Panc1 (cell line): Measurements from ENCODE around the gene DLG2. TPM values are rescaled to one million over a fixed set of nuclear protein-coding genes. Genes with fewer than 3 reads are reported as not detected.

Experiments
- ATAC-seq: fragments of 200-7000 bp; cut with Tn5 transposase; 2 replicates; pipeline ENCODE4 v1.9.1; 2020; ENCODE audit warnings: mild to moderate bottlenecking, moderate library complexity
- BruUV-seq: library from RNA; stranded (reverse); fragments of 400-500 nt; replicated peaks from 2 replicates; lab custom pipeline; 2021; lab: Mats Ljungman, UMichigan
- CTCF ChIA-PET: fragments of 300-600 bp; sonication (Branson Sonifier 250); formaldehyde crosslinking; loops from one replicate; lab custom pipeline; 2022; ENCODE audit warnings: antibody characterized with exemption; lab: Charles Lee
- POLR2A ChIA-PET: fragments of 300-600 bp; sonication (Branson Sonifier 250); formaldehyde crosslinking; loops from one replicate; lab custom pipeline; 2022; ENCODE audit warnings: antibody characterized with exemption; lab: Charles Lee
- DNase-seq: peaks from one replicate; pipeline ENCODE4 v3.0.0-alpha.2; 2010; ENCODE audit warnings: low read depth, low spot score
- H3K27ac ChIP-seq: 2 replicates; pipeline ENCODE4 v1.5.1; 2011; ENCODE audit warnings: mild to moderate bottlenecking, low read length, inconsistent platforms
- H3K27me3 ChIP-seq: fragments of 200-500 bp; sonication (Bioruptor generic); 2 replicates; pipeline ENCODE4 v1.6.0; 2014; ENCODE audit warnings: low read length, inconsistent platforms; ENCODE audit not compliant: control insufficient read depth, insufficient read depth
- H3K36me3 ChIP-seq: fragments of 200-500 bp; sonication (Bioruptor generic); 2 replicates; pipeline ENCODE4 v1.5.1; 2014; ENCODE audit warnings: inconsistent platforms, mild to moderate bottlenecking, low read length, moderate library complexity; ENCODE audit not compliant: control insufficient read depth, insufficient read depth
- H3K4me1 ChIP-seq: 2 replicates; pipeline ENCODE4 v1.5.1; 2011; ENCODE audit warnings: inconsistent platforms, mild to moderate bottlenecking, low read length, moderate library complexity; ENCODE audit not compliant: control insufficient read depth, insufficient read depth
- H3K4me3 ChIP-seq, 2 experiments: 2 replicates each; pipeline ENCODE4 v1.5.1; 2011 to 2012; ENCODE audit warnings: low read depth in 2 of 2, low read length in 2 of 2, mild to moderate bottlenecking in 2 of 2, inconsistent platforms in 1 of 2, moderate library complexity in 1 of 2
- H3K9me3 ChIP-seq: fragments of 200-500 bp; sonication (Bioruptor generic); 2 replicates; pipeline ENCODE4 v1.5.1; 2014; ENCODE audit warnings: low read depth, mild to moderate bottlenecking, inconsistent platforms, low read length, moderate library complexity; ENCODE audit not compliant: control insufficient read depth, insufficient read depth
- POLR2AphosphoS5 ChIP-seq: IDR thresholded peaks from 2 replicates; pipeline ENCODE4 v1.6.1; 2012; ENCODE audit warnings: mild to moderate bottlenecking, low read depth, low read length, moderate library complexity
- SIN3A ChIP-seq: IDR thresholded peaks from 2 replicates; pipeline ENCODE4 v1.6.1; 2012; ENCODE audit warnings: low read depth, mild to moderate bottlenecking, low read length, moderate library complexity, borderline replicate concordance; ENCODE audit not compliant: insufficient read depth
- TCF7L2 ChIP-seq: IDR thresholded peaks from 2 replicates; pipeline ENCODE4 v1.6.1; 2011; ENCODE audit warnings: mild to moderate bottlenecking, low read depth, low read length, inconsistent platforms
- in situ Hi-C: cut with HindIII; loops from 2 replicates; pipeline ENCODE4 v1.10.0; 2016; ENCODE audit warnings: low sequenced_read_pairs, low pct_unique_long_range_greater_than_20kb
- intact Hi-C: fragments of 100-400 bp; cut with micrococcal nuclease; formaldehyde crosslinking; loops from one replicate; pipeline ENCODE4 v1.10.0; 2022; ENCODE audit not compliant: unreplicated experiment
- total RNA-seq: library from RNA; stranded (reverse); gene quantifications from one replicate; pipeline ENCODE4 v1.2.1, GENCODE V29; 2021; ENCODE audit not compliant: unreplicated experiment
- TF ChIP-seq, protein P1 (sequence below), 2 experiments: IDR thresholded peaks; 2 replicates each; pipeline ENCODE4 v1.6.1; 2011 to 2012; ENCODE audit warnings: low read depth in 2 of 2, control low read depth in 1 of 2, low read length in 1 of 2, mild to moderate bottlenecking in 1 of 2, moderate library complexity in 1 of 2; ENCODE audit not compliant: insufficient read depth in 1 of 2
- TF ChIP-seq, protein P2 (sequence below): fragments of 450-650 bp; IDR thresholded peaks from 2 replicates; pipeline ENCODE4 v1.5.1; 2017; ENCODE audit warnings: mild to moderate bottlenecking

DLG2 gene
- total RNA-seq, 1 experiment from 2014 or later: 4.2 TPM

GRCh38 chr11:83480811-83481210, 2146.3 kb downstream of the DLG2 start:
- Histone ChIP-seq H3K27ac (no peak overlapping the region), H3K27me3 (peaks cover 9% of the 10 kb centered on the region), H3K4me1 (no peaks in the 10 kb centered on the region), H3K36me3 (no peaks in the 10 kb centered on the region), H3K4me3 (no peak overlapping the region), H3K9me3 (no peaks in the 10 kb centered on the region)
- no peak for ATAC-seq
- intact Hi-C loops: no loop called here
- in situ Hi-C loops: no loop called here
- no peak for DNase-seq
- ChIA-PET POLR2A (no interaction called here), CTCF (no interaction called here)
- TF ChIP-seq SIN3A (no peak), TCF7L2 (no peak), POLR2AphosphoS5 (no peak)
- TF ChIP-seq, protein P1, sequence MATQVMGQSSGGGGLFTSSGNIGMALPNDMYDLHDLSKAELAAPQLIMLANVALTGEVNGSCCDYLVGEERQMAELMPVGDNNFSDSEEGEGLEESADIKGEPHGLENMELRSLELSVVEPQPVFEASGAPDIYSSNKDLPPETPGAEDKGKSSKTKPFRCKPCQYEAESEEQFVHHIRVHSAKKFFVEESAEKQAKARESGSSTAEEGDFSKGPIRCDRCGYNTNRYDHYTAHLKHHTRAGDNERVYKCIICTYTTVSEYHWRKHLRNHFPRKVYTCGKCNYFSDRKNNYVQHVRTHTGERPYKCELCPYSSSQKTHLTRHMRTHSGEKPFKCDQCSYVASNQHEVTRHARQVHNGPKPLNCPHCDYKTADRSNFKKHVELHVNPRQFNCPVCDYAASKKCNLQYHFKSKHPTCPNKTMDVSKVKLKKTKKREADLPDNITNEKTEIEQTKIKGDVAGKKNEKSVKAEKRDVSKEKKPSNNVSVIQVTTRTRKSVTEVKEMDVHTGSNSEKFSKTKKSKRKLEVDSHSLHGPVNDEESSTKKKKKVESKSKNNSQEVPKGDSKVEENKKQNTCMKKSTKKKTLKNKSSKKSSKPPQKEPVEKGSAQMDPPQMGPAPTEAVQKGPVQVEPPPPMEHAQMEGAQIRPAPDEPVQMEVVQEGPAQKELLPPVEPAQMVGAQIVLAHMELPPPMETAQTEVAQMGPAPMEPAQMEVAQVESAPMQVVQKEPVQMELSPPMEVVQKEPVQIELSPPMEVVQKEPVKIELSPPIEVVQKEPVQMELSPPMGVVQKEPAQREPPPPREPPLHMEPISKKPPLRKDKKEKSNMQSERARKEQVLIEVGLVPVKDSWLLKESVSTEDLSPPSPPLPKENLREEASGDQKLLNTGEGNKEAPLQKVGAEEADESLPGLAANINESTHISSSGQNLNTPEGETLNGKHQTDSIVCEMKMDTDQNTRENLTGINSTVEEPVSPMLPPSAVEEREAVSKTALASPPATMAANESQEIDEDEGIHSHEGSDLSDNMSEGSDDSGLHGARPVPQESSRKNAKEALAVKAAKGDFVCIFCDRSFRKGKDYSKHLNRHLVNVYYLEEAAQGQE (IDR thresholded peaks at IDR 0.05; ENCODE audit: insufficient read depth in 1 of 2, low read depth in 2 of 2, low read length in 1 of 2): no peak
- TF ChIP-seq, protein P2, sequence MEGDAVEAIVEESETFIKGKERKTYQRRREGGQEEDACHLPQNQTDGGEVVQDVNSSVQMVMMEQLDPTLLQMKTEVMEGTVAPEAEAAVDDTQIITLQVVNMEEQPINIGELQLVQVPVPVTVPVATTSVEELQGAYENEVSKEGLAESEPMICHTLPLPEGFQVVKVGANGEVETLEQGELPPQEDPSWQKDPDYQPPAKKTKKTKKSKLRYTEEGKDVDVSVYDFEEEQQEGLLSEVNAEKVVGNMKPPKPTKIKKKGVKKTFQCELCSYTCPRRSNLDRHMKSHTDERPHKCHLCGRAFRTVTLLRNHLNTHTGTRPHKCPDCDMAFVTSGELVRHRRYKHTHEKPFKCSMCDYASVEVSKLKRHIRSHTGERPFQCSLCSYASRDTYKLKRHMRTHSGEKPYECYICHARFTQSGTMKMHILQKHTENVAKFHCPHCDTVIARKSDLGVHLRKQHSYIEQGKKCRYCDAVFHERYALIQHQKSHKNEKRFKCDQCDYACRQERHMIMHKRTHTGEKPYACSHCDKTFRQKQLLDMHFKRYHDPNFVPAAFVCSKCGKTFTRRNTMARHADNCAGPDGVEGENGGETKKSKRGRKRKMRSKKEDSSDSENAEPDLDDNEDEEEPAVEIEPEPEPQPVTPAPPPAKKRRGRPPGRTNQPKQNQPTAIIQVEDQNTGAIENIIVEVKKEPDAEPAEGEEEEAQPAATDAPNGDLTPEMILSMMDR: no peak
- no TSS peak for BruUV-seq

DNA sequence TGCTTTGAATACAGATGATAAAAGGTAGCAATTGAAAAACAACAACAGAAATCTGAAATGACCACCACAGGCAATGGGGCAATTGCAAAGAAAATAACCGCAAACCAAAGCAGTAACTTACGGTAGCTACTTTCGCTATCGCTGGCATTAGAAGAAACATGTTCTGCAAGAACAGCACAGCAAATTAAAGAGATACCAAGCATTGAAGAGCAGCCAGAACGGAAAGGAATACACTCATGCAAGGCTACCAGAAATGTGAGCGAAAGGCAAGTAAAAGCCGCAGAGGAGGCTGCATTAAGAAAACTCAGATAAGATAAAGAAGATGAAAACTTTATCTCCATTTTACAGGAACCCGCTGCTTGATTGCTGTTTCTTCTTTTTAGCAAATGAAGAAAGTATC, 2146.9 kb downstream of the DLG2 start:
- in situ Hi-C loops (no loop called here), intact Hi-C loops (no loop called here)
- Histone ChIP-seq H3K4me3 (no peak overlapping the region), H3K4me1 (no peaks in the 10 kb centered on the region), H3K9me3 (no peaks in the 10 kb centered on the region), H3K27ac (no peak overlapping the region), H3K36me3 (no peaks in the 10 kb centered on the region), H3K27me3 (peaks cover 9% of the 10 kb centered on the region)
- no TSS peak for BruUV-seq
- no peak for DNase-seq
- ATAC-seq: no peak
- CTCF ChIA-PET: no interaction called here
- POLR2A ChIA-PET: no interaction called here
- TF ChIP-seq, protein P1 (IDR thresholded peaks at IDR 0.05; ENCODE audit: insufficient read depth in 1 of 2, low read depth in 2 of 2, low read length in 1 of 2): no peak
- TF ChIP-seq POLR2AphosphoS5 (no peak), SIN3A (no peak), TCF7L2 (no peak)
- TF ChIP-seq, protein P2: no peak
